ENCODE measurements around the gene TMEM131L. TPM values are rescaled to one million over a fixed set of nuclear protein-coding genes. Genes with fewer than 3 reads are reported as not detected.
A peak's percentile ranks its signal among the peaks of the same experiment; 100 is the strongest.
"Not testable (repeated sequence)": the region's sequence is repeated elsewhere in the genome, so short reads cannot be mapped to it uniquely, and the experiment has no call there.

The TMEM131L gene
- polyA plus RNA-seq, 4 donors = 0.22 to 9.1 (median 1.9) TPM

DNA sequence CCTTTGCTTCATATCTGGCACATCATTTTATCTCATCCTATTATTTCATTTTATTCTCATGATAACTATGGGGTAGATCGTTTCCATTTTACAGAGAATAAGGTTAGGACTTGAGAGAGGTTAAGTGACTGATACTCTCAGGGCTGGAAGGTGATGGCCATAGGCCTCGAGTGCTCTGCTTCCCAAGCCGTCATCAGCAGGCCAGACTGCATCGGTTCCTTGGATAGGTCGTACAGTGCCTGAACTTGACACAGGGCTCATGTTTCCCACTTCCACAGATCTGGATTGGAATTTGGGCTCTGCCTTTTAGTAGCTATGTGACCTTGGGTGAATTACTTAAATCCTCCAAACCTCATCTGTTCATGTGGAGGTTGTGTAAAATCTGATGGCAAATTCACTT lies 81.4 kb downstream of the TMEM131L start:
- Histone ChIP-seq H3K4me1 (ENCODE audit: control insufficient read depth in 3 of 3, insufficient read depth in 2 of 3, low read depth in 1 of 3, low read length in 2 of 3) (no peaks in the 10 kb centered on the region), H3K27me3 (ENCODE audit: control insufficient read depth in 3 of 3, insufficient read depth in 3 of 3, low read length in 3 of 3) (no peaks in the 10 kb centered on the region), H3K4me3 (ENCODE audit: low read depth in 1 of 3, low read length in 3 of 3) (no peak overlapping the region), H3K27ac (ENCODE audit: low read depth in 1 of 3, low read length in 2 of 3) (no peak overlapping the region), H3K36me3 (ENCODE audit: control insufficient read depth in 3 of 3, insufficient read depth in 2 of 3, low read depth in 1 of 3, low read length in 3 of 3) (no peaks in the 10 kb centered on the region), H3K9me3 (ENCODE audit: control insufficient read depth in 2 of 2, insufficient read depth in 1 of 2, low read depth in 1 of 2, low read length in 1 of 2) (no peaks in the 10 kb centered on the region)
- FAIRE-seq (no peak), DNase-seq (no peak)
- 85 to 89% (median 86%) methylated on average over 5 of the region's 5 CpGs for WGBS, 3 donors

GRCh38 chr4:153548907-153549306 lies 82.7 kb downstream of the TMEM131L start:
- H3K4me1 ChIP-seq (ENCODE audit: control insufficient read depth in 3 of 3, insufficient read depth in 2 of 3, low read depth in 1 of 3, low read length in 2 of 3); H3K4me3 ChIP-seq (ENCODE audit: low read depth in 1 of 3, low read length in 3 of 3); H3K27ac ChIP-seq (ENCODE audit: low read depth in 1 of 3, low read length in 2 of 3); DNase-seq; H3K27me3 ChIP-seq (ENCODE audit: control insufficient read depth in 3 of 3, insufficient read depth in 3 of 3, low read length in 3 of 3); H3K36me3 ChIP-seq (ENCODE audit: control insufficient read depth in 3 of 3, insufficient read depth in 2 of 3, low read depth in 1 of 3, low read length in 3 of 3); FAIRE-seq; H3K9me3 ChIP-seq (ENCODE audit: control insufficient read depth in 2 of 2, insufficient read depth in 1 of 2, low read depth in 1 of 2, low read length in 1 of 2): not testable (repeated sequence)
- 92 to 98% (median 94%) methylated on average over 3 of the region's 3 CpGs for WGBS, 3 donors

- FAIRE-seq = peak; percentile 72
- Histone ChIP-seq H3K9me3 (ENCODE audit: control insufficient read depth in 2 of 2, insufficient read depth in 1 of 2, low read depth in 1 of 2, low read length in 1 of 2) (no peaks in the 10 kb centered on the region), H3K4me1 (ENCODE audit: control insufficient read depth in 3 of 3, insufficient read depth in 2 of 3, low read depth in 1 of 3, low read length in 2 of 3) (no peaks in the 10 kb centered on the region), H3K27me3 (ENCODE audit: control insufficient read depth in 3 of 3, insufficient read depth in 3 of 3, low read length in 3 of 3) (no peaks in the 10 kb centered on the region), H3K36me3 (ENCODE audit: control insufficient read depth in 3 of 3, insufficient read depth in 2 of 3, low read depth in 1 of 3, low read length in 3 of 3) (no peaks in the 10 kb centered on the region), H3K27ac (ENCODE audit: low read depth in 1 of 3, low read length in 2 of 3) (no peak overlapping the region), H3K4me3 (ENCODE audit: low read depth in 1 of 3, low read length in 3 of 3) (no peak overlapping the region)
- WGBS, 3 donors = 70 to 100% (median 76%) methylated on average over 1 of the region's 1 CpG
- DNase-seq = no peak
Observed at GRCh38 chr4:153549405-153549804, 83.2 kb downstream of the TMEM131L start.

DNA sequence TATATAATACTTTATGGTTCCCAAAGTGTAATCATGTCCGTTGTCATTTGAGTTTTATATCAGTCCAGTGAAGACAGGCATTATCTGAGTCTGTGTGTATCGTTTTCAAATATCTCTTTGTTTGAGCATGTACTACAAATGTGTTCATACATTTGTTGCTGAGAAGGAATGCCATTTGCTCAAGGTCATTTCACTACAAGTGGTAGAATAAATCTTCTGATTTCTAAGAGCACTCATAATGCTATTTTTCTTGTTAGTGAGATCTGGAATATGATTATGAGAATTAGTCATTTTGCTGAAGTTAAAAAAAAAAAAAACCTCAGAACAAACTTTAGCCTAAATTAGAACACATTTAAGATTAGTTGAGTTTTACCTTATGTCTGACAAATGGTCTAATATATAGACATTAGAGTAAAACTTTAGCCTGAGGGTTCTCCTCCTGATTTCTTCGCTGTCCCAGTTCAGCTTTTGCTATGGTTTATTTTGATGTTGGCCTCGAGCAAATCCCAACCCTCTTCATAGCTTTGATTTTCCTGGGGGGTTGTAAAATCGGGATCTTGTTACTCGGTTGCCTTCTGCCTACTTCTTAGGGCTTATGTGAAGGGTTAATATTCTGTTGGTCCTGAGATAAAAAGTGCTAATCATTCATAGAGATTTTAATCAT lies 87.1 kb downstream of the TMEM131L start:
- H3K27ac ChIP-seq (ENCODE audit: low read depth in 1 of 3, low read length in 2 of 3) = no peak overlapping the region

DNA sequence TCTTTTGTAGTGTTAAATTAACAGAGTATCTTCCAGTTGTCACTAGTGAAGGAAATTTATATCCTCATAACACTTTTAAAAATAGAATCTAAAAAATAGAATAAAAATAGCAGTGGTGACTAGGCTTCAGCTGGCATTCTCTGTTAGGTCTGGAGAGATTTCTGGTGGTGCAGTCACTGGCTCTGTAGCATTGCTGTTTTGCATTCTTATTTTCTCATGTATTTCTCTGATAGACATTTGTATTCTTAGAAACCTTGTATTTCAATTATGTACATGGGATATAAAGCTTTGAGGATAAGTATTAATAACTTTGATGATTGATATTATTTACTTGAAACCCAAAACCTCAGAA lies 87.6 kb downstream of the TMEM131L start:
- FAIRE-seq (no peak), DNase-seq (no peak)
- Histone ChIP-seq H3K9me3 (ENCODE audit: control insufficient read depth in 2 of 2, insufficient read depth in 1 of 2, low read depth in 1 of 2, low read length in 1 of 2) (no peaks in the 10 kb centered on the region), H3K36me3 (ENCODE audit: control insufficient read depth in 3 of 3, insufficient read depth in 2 of 3, low read depth in 1 of 3, low read length in 3 of 3) (no peaks in the 10 kb centered on the region), H3K4me3 (ENCODE audit: low read depth in 1 of 3, low read length in 3 of 3) (no peak overlapping the region), H3K27me3 (ENCODE audit: control insufficient read depth in 3 of 3, insufficient read depth in 3 of 3, low read length in 3 of 3) (no peaks in the 10 kb centered on the region), H3K4me1 (ENCODE audit: control insufficient read depth in 3 of 3, insufficient read depth in 2 of 3, low read depth in 1 of 3, low read length in 2 of 3) (no peaks in the 10 kb centered on the region), H3K27ac (ENCODE audit: low read depth in 1 of 3, low read length in 2 of 3) (no peak overlapping the region)

More for the DNA sequence above, 87.1 kb downstream of the TMEM131L start:
- FAIRE-seq = no peak
- Histone ChIP-seq H3K36me3 (ENCODE audit: control insufficient read depth in 3 of 3, insufficient read depth in 2 of 3, low read depth in 1 of 3, low read length in 3 of 3) (no peaks in the 10 kb centered on the region), H3K4me1 (ENCODE audit: control insufficient read depth in 3 of 3, insufficient read depth in 2 of 3, low read depth in 1 of 3, low read length in 2 of 3) (no peaks in the 10 kb centered on the region), H3K27me3 (ENCODE audit: control insufficient read depth in 3 of 3, insufficient read depth in 3 of 3, low read length in 3 of 3) (no peaks in the 10 kb centered on the region), H3K9me3 (ENCODE audit: control insufficient read depth in 2 of 2, insufficient read depth in 1 of 2, low read depth in 1 of 2, low read length in 1 of 2) (no peaks in the 10 kb centered on the region), H3K4me3 (ENCODE audit: low read depth in 1 of 3, low read length in 3 of 3) (no peak overlapping the region)
- no peak for DNase-seq
- 66 to 84% (median 73%) methylated on average over 6 of the region's 6 CpGs for WGBS, 3 donors

DNA sequence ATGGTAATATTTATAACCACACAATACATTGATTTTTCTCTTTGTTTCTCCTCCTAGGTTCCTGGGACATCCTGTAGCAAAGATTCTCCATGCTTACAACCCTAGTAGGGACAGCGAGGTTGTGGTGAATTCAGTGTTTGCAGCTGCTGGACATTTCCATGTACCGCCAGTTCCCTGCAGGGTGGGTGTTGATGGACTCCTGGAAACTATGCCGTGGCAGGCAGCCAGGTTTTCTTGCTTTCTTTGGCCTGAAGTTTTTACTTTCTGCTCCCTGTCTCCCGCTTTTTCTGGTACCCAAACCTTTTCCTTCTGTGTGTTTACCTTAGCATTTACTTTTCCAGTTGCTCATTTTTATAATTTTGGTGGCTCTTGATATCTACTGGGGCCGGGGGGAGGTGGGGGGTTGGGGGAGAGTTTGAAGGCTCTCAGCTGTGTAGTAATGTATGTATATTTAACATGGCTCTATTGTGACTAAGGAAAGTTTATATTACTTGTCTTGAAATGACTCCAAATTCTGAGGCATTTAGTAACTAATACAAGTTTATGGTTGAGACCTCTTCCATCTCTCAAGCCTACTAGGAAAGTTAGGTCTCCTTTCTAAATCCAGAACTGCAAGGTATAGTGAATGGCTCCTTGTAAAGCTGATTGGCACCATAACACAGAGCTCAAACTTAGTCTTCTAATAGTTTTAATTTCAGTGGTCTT lies 89.7 kb downstream of the TMEM131L start:
- Histone ChIP-seq H3K27ac (ENCODE audit: low read depth in 1 of 3, low read length in 2 of 3) (no peak overlapping the region), H3K27me3 (ENCODE audit: control insufficient read depth in 3 of 3, insufficient read depth in 3 of 3, low read length in 3 of 3) (no peaks in the 10 kb centered on the region), H3K9me3 (ENCODE audit: control insufficient read depth in 2 of 2, insufficient read depth in 1 of 2, low read depth in 1 of 2, low read length in 1 of 2) (no peaks in the 10 kb centered on the region), H3K4me3 (ENCODE audit: low read depth in 1 of 3, low read length in 3 of 3) (no peak overlapping the region), H3K36me3 (ENCODE audit: control insufficient read depth in 3 of 3, insufficient read depth in 2 of 3, low read depth in 1 of 3, low read length in 3 of 3) (peaks cover 0 to 2% (median 0%) of the 10 kb centered on the region in 3 donors), H3K4me1 (ENCODE audit: control insufficient read depth in 3 of 3, insufficient read depth in 2 of 3, low read depth in 1 of 3, low read length in 2 of 3) (no peaks in the 10 kb centered on the region)
- 60 to 76% (median 72%) methylated on average over 5 of the region's 5 CpGs for WGBS, 3 donors
- FAIRE-seq (no peak), DNase-seq (no peak)

- no peak for FAIRE-seq
- Histone ChIP-seq H3K4me1 (ENCODE audit: control insufficient read depth in 3 of 3, insufficient read depth in 2 of 3, low read depth in 1 of 3, low read length in 2 of 3) (no peaks in the 10 kb centered on the region), H3K36me3 (ENCODE audit: control insufficient read depth in 3 of 3, insufficient read depth in 2 of 3, low read depth in 1 of 3, low read length in 3 of 3) (peaks cover 0 to 2% (median 0%) of the 10 kb centered on the region in 3 donors), H3K4me3 (ENCODE audit: low read depth in 1 of 3, low read length in 3 of 3) (no peak overlapping the region), H3K9me3 (ENCODE audit: control insufficient read depth in 2 of 2, insufficient read depth in 1 of 2, low read depth in 1 of 2, low read length in 1 of 2) (no peaks in the 10 kb centered on the region), H3K27ac (ENCODE audit: low read depth in 1 of 3, low read length in 2 of 3) (no peak overlapping the region), H3K27me3 (ENCODE audit: control insufficient read depth in 3 of 3, insufficient read depth in 3 of 3, low read length in 3 of 3) (no peaks in the 10 kb centered on the region)
- DNase-seq = no peak
- WGBS, 3 donors = 43 to 52% (median 50%) methylated on average over 3 of the region's 3 CpGs
Observed at GRCh38 chr4:153556435-153556815, 90.3 kb downstream of the TMEM131L start.

DNA sequence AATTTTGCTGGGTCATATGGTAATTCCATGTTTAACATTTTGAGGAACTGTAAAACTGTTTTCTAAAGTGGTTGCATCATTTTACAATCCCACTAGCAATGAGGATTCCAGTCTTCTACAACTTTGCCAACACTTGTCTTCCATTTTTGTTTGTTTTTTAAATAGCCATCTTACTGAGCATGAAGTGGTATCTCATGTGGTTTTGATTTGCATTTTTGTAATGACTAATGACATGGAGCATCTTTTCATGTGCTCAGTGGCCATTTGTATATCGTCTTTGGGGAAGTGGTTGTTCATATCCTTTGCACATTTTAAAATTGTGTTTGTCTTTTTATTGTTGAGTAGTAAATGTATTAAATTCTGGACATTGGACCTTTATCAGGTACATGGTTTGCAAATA lies 94.7 kb downstream of the TMEM131L start:
- H3K27ac ChIP-seq (ENCODE audit: low read depth in 1 of 3, low read length in 2 of 3) = no peak overlapping the region
- 73 to 80% (median 73%) methylated on average over 1 of the region's 1 CpG for WGBS, 3 donors
- no peak overlapping the region for H3K4me3 ChIP-seq (ENCODE audit: low read depth in 1 of 3, low read length in 3 of 3)
- DNase-seq (no peak), FAIRE-seq (no peak)
- H3K9me3 ChIP-seq (ENCODE audit: control insufficient read depth in 2 of 2, insufficient read depth in 1 of 2, low read depth in 1 of 2, low read length in 1 of 2) = no peaks in the 10 kb centered on the region
- peaks cover 0 to 11% (median 4%) of the 10 kb centered on the region in 3 donors for H3K4me1 ChIP-seq (ENCODE audit: control insufficient read depth in 3 of 3, insufficient read depth in 2 of 3, low read depth in 1 of 3, low read length in 2 of 3)
- H3K27me3 ChIP-seq (ENCODE audit: control insufficient read depth in 3 of 3, insufficient read depth in 3 of 3, low read length in 3 of 3) = no peaks in the 10 kb centered on the region
- peaks cover 0 to 2% (median 0%) of the 10 kb centered on the region in 3 donors for H3K36me3 ChIP-seq (ENCODE audit: control insufficient read depth in 3 of 3, insufficient read depth in 2 of 3, low read depth in 1 of 3, low read length in 3 of 3)

Measured in small intestine (tissue), 7 donors.